Kidney glomerular epithelial cell (primary cell): ENCODE results near the gene SPNS2.

Experiments
- DNase-seq: peaks from one replicate; lab custom pipeline; 2025; lab: John Stamatoyannopoulos, UW

The SPNS2 gene

GRCh38 chr17:4503283-4504025, 4.8 kb downstream of the SPNS2 start:
- DNase-seq = no peak

- DNase-seq = no peak
Observed at GRCh38 chr17:4504188-4504587, 5.5 kb downstream of the SPNS2 start.

DNA sequence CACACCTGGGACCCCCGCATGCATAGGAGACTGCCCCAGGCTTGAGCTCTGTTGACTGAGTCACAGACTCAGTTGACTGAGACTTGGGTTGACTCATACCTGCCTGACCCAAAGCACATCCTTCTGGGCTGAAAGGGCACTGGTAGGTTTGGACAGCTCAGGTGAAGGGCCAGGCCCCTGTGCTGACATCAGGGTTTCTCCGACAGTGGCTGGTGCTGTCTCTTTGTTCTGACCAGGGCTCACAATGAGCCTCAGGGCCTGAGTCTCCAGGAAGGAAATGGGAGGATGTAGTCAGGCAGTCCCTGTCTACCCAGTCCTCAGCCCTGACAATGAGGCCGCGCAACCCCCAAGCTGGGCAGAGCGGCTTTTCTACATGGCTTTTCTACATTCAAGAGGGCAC, 6.5 kb downstream of the SPNS2 start:
- DNase-seq = no peak

DNA sequence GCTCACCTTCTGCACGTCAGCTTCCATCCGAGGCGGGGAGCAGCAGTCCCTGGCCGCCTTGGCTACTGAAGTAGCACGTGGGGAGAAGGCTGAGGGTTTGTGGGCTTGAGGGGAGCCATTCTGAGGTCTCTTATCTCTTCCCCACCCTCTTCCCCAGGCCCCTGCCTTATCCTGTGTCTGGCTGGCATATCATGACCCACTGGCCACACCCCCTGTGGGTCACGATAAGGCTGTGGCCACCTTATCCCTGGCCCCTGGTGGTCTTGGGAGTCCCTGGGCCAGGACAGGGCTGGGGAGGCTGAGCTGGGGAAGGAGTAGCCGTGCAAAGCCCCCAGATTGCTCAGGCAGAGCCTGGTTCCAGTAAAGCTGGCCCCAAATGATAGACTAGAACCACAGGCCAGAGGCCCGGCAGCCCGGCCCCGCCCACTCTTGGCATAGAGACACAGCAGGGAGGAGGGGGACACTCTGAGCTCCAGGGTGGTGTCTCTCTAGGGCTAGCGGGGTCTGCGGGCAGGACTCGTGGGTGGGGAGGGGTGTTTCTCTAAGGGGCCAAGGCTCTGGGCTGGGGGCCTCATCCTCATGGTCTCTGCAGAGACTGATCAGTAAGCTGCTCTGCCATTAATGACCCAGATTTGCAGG, 7.6 kb downstream of the SPNS2 start:
- no peak for DNase-seq

- DNase-seq = no peak
Observed at GRCh38 chr17:4506892-4507291, 8.2 kb downstream of the SPNS2 start.

- DNase-seq = no peak
Observed at GRCh38 chr17:4507361-4508111, 8.9 kb downstream of the SPNS2 start.

DNA sequence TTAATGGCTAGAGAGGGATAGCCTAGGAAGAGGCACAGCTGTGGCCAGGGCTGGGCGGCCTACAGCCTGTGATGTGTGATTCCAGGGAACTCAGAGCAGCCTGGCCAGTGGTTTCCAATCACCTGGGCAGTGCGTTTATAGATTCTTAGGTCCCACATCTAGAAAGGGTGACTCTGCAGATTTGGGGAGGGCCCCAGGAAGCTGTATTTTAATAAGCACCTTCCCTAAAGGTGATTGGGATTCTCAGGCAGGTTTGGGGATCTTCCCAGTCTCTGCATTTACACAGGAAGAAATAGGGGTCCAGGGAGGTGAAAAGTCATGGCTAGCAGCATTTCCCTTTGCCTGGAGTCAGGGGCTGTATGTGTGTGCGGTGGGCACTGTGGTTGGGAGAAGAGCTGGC, 9.5 kb downstream of the SPNS2 start:
- no peak for DNase-seq

DNA sequence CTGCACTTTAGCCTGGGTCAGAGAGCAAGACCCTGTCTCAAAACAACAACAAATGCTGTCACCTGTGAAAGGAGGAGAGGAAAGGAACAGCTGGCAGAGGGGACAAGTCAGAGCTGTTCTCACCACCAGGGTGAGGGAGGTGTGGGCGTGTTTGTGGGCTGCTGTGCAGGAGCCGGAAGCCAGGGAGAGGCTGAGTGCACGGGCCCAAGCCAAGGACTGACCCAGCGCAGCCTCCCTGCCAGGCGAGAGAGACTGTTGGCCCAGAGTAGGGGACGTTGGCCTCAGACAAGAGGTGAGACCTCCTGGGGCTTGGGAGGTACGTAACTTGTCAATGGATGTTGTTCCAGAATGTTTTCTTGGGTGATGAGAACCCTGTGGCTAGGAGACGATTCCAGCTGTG, 10.7 kb downstream of the SPNS2 start:
- no peak for DNase-seq

- DNase-seq = no peak
Observed at GRCh38 chr17:4509923-4510617, 11.4 kb downstream of the SPNS2 start.

DNA sequence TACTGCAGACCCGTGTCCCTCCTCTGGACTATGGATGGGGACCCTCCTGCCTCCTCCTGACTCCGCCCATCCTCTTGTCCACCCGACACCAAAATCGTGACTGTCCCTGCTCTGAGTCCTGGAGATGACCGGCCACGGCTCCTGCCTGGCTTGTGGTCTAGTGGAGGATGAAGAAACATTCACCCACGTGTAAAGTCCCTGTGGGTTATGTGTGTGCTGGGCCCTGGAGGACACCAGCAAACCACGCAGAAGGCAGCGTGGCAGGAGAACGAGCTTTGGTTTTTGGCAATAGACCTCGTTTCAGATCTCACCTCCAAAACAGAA, 11.9 kb downstream of the SPNS2 start:
- no peak for DNase-seq

DNA sequence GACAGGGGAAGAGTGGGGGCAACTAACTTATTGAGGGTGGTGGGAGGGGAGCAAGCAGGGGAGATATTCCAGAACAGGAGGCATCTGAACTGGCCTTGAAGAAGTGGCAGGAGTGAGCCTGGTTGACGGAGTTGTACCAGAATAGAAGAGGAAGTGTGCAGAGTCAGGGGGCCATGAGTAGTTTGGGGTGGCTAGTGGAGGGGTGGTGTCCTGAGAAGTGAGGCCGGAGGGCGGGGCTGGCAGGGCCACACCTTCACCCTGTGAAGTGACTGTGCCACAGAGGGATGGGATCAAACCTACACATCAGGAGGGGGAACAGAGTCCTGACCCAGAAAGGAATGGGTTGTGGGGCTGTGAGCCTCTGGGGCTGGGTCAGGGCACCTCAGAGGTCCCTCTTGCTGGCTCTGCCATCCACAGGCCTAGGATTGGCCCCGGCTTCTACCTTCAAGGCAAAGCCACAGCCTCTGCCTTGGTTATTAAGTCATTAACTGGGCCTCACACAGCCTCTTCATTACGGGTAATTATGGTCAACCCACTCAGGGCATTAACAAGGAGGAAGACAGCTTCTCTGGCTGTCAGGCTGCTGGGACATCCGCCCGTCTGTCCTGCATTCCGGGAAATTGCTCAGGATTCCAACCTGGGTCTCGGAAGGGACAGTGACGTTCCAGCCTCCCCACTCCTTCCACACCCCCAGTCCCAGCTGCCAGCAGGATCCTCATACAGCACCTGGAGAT, 12.7 kb downstream of the SPNS2 start:
- DNase-seq = no peak

GRCh38 chr17:4512156-4513112, 13.8 kb downstream of the SPNS2 start:
- DNase-seq = no peak

DNA sequence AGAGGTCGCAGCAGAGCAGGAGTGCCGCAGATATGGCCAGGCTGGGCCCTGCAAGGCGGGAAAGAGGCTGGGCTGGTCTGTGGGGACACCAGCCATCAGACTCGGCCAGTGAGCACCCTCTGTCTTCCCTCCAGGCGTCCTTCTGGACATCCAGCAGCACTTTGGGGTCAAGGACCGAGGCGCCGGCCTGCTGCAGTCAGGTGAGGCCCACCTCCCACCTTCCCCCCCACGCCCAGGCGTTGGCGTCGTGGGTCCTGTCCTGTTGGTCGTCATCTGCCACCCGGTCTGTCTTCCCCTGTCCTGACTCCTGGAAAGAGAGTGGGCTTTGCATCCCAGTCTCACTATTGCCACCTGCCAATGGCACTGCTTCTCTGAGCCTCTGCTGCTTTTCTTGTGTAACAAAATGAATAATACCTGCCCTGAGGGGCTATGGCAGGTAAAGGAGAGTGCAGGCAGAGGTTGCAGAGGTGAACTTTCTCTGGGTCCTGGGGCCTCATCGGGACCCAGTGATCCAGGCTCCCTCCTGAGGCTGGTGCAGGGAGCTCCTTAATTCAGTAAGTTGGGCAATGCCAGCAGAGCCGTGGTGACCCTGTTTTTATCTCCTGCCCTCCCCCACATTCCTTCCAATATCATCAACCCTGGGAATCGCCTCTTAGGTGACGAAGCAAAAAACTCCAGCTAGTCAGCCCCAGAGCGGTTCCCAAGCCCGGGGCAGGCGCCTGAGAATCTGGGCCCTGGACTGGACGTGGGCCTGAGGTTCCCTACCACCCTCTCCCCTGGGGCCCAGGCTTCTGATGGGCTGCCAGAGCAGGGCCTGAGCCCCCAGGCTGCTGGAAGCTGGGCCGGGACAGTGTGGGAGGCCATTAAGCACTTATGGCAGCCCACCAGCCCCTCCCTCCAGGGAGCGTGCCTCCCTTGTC, 14.7 kb downstream of the SPNS2 start:
- no peak for DNase-seq

DNA sequence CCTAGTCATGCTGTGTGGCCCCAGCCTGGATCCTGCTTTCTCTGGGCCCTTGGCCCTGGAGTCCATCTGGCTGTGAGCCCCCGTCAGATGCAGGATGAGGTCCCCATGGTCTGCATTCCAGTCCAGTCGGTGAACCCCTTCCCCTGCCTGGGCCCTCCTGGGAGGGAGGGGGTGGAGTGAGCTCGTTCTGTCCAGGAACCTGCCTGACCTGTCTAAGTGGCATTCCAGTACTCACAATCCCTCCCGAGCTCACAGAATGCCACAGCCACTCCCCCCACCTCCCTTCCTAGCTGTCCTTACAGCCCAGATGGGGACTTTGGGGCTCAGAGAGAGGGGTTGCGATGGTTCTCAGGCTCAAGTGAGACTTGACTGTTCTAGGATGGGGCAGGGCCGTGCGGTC, 15.5 kb downstream of the SPNS2 start:
- no peak for DNase-seq

DNA sequence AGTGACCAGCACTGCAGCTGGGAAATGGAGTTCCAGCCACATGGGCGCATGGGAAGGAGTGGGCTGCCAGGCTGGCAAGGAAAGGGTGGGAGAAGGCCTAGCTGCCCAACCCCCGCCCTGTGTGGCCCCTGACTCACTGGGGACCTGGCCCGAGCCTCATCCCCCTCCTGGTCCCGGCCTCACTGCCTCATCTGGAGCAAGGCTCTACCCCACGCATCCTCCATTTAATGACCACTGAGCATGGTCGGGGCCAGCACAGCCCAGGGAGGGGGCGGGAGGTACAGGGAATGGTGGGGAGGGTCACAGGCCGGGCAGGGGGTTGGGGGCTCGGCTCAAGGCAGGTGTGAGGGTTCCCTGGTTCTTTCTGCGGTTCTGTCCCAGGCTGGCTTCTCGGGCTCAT, 16.1 kb downstream of the SPNS2 start:
- no peak for DNase-seq

- DNase-seq = no peak
Observed at GRCh38 chr17:4515501-4515900, 16.8 kb downstream of the SPNS2 start.

DNA sequence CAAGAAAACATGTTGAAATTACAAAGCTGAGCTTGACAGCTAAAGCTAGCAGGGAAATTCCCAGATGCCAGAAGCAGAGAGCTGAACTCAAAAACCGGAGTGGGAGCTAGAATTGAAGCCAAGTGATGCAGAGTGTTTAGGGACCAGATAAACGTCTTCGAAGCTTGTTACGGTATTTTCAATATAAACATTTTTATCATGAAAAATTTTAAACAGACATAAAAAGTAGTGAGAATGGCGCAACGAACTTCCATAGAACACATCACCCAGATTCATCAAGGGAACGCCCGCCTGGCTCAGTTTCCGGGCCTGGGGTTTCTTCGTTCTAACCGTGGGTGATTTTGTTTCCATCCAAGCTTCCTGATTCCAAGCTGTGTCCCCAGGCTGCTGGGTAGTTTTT, 18.1 kb downstream of the SPNS2 start:
- DNase-seq = no peak

- DNase-seq = no peak
Observed at GRCh38 chr17:4518901-4519300, 20.2 kb downstream of the SPNS2 start.

DNA sequence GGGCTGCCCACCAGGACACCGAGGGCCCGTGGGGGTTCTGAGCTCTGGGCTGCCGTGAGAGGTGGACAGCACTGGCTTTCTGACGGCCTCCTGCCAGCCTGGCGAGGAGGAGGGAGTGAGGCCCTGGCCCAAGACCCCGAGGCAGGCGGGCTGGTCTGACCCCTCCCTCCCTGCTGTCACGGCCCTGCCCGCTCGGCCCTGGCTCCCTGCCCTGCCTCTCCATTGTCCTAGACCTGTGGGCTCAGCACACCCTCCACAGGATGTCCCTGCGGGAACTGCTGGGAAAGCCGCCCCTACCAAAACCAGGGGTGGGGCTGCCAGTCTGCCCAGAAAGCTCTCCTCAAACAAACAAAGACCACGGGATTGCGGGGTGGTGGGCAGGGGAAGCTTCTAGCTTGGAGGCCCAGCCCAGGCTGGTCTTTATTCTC, 20.7 kb downstream of the SPNS2 start:
- DNase-seq = no peak
